ENCODE data around the gene FAAP100. TPM values are rescaled to one million over a fixed set of nuclear protein-coding genes. Genes with fewer than 3 reads are reported as not detected.

The FAAP100 gene, protein sequence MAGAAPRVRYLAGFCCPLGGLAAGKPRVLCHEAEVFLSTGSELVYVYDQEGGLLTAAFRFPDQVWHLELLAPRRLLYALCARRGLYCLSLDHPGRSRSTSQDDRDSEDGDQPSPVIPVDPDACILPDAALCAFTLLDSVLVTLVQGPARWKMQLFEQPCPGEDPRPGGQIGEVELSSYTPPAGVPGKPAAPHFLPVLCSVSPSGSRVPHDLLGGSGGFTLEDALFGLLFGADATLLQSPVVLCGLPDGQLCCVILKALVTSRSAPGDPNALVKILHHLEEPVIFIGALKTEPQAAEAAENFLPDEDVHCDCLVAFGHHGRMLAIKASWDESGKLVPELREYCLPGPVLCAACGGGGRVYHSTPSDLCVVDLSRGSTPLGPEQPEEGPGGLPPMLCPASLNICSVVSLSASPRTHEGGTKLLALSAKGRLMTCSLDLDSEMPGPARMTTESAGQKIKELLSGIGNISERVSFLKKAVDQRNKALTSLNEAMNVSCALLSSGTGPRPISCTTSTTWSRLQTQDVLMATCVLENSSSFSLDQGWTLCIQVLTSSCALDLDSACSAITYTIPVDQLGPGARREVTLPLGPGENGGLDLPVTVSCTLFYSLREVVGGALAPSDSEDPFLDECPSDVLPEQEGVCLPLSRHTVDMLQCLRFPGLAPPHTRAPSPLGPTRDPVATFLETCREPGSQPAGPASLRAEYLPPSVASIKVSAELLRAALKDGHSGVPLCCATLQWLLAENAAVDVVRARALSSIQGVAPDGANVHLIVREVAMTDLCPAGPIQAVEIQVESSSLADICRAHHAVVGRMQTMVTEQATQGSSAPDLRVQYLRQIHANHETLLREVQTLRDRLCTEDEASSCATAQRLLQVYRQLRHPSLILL
- 21.4 TPM for total RNA-seq

DNA sequence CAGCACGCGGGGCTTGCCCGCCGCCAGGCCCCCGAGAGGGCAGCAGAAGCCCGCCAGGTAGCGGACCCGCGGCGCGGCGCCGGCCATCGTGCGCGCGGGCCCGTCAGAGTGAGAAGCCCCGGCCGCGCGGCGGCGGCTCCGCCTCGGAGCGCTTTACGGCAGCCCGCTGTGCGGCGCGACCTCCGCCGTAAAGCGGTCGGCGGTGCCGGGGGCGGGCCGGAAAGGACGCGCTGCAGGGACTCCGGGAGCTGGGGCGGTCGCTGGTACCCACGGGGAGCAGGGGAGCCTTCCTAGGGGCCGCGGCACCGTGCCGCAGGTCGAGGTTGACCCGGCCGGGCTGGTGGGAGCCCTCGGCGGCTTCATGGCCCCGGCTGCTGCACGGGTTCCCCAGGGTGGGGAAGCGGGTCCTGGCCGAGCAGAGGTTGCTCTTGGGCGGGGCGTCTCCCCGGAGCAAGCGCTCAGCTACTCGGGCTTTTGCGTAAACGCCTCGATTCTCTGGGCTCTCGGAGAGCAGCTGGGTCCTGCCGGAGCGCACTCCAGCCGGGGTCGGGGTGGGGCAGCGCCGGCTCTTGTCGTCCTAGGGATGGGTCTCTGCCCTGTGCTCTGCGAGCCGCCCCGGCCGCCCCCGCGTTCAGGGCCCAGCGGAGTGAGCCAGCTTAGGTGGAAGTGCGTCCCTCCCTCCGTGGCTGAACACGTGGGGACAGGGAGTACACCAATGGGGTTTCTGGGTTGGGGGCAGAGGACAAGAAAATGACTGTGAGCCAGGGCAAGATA lies at the start of gene FAAP100:
Gene FAAP100 (minus strand): TSS at position 110 of the 774 bp plus-strand sequence. CDS start 23 bp downstream, at position 87.
- Histone ChIP-seq H3K27me3 (no peaks in the 10 kb centered on the region), H3K4me3 (peak within 1 kb of the TSS; percentile 72), H3K9me3 (no peaks in the 10 kb centered on the region), H3K27ac (peak within 1 kb of the TSS; percentile 65), H3K4me1 (peaks cover 25% of the 10 kb centered on the region), H3K36me3 (peaks cover 0 to 19% of the 10 kb centered on the region in 2 donors)
- intact Hi-C loops (cut with DNase I) = loop anchor here (5.0 kb wide), 1 partner anchor 40 kb away; the partner anchor contains the start of gene ACTG1
- TF ChIP-seq POLR2AphosphoS5 (IDR thresholded peaks at IDR 0.05; ENCODE audit: insufficient read depth in 1 of 2, low read depth in 1 of 2) (peak in 1 of 2 donors; percentile 77), POLR2A (IDR thresholded peaks at IDR 0.05) (peak in 1 of 2 donors; percentile 63)
- TF ChIP-seq, protein P1, sequence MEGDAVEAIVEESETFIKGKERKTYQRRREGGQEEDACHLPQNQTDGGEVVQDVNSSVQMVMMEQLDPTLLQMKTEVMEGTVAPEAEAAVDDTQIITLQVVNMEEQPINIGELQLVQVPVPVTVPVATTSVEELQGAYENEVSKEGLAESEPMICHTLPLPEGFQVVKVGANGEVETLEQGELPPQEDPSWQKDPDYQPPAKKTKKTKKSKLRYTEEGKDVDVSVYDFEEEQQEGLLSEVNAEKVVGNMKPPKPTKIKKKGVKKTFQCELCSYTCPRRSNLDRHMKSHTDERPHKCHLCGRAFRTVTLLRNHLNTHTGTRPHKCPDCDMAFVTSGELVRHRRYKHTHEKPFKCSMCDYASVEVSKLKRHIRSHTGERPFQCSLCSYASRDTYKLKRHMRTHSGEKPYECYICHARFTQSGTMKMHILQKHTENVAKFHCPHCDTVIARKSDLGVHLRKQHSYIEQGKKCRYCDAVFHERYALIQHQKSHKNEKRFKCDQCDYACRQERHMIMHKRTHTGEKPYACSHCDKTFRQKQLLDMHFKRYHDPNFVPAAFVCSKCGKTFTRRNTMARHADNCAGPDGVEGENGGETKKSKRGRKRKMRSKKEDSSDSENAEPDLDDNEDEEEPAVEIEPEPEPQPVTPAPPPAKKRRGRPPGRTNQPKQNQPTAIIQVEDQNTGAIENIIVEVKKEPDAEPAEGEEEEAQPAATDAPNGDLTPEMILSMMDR (IDR thresholded peaks at IDR 0.05) = no peak
- no peak for DNase-seq (ENCODE audit: extremely low spot score in 2 of 2)

DNA sequence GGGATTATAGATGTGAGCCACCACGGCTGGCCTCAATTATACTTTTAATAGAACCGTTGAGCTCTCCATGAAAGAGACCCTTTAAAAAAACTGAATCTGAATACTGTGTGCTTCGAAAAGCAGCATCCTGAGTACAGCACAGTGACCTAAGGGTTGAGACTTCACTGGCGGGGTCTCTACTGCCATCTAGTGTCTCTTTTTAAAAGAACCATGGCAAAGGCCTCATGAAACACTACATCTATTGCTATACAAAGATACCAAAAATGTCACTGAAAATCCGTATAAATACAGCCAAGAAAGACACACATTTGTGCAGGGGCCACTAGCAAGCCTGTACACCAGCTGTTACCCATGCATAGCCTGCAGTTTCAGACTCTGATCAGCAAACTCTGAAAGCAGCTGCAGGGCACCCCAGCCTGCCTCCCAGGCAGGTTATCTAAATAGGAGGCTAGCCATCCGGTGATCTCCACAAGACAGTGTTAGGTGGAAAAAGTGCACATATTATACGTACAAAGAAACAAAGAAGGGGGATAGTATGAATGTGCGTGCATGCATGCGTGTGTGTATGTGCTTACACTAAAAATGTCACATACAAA lies 49.5 kb upstream of the FAAP100 start:
- Histone ChIP-seq H3K4me3 (no peak overlapping the region), H3K27me3 (no peaks in the 10 kb centered on the region), H3K36me3 (peaks cover 0 to 51% of the 10 kb centered on the region in 2 donors), H3K9me3 (no peaks in the 10 kb centered on the region), H3K4me1 (peaks cover 5% of the 10 kb centered on the region), H3K27ac (no peak overlapping the region)
- TF ChIP-seq POLR2AphosphoS5 (IDR thresholded peaks at IDR 0.05; ENCODE audit: insufficient read depth in 1 of 2, low read depth in 1 of 2) = no peak
- TF ChIP-seq POLR2A (IDR thresholded peaks at IDR 0.05) = no peak
- TF ChIP-seq, protein P1 (IDR thresholded peaks at IDR 0.05) = peak; percentile 29 to 64 (median 56)
- no peak for DNase-seq (ENCODE audit: extremely low spot score in 2 of 2)
- intact Hi-C loops (cut with DNase I) = loop anchor here (5.0 kb wide), 1 partner anchor 44 kb away; no protein-coding TSS in a partner anchor

DNA sequence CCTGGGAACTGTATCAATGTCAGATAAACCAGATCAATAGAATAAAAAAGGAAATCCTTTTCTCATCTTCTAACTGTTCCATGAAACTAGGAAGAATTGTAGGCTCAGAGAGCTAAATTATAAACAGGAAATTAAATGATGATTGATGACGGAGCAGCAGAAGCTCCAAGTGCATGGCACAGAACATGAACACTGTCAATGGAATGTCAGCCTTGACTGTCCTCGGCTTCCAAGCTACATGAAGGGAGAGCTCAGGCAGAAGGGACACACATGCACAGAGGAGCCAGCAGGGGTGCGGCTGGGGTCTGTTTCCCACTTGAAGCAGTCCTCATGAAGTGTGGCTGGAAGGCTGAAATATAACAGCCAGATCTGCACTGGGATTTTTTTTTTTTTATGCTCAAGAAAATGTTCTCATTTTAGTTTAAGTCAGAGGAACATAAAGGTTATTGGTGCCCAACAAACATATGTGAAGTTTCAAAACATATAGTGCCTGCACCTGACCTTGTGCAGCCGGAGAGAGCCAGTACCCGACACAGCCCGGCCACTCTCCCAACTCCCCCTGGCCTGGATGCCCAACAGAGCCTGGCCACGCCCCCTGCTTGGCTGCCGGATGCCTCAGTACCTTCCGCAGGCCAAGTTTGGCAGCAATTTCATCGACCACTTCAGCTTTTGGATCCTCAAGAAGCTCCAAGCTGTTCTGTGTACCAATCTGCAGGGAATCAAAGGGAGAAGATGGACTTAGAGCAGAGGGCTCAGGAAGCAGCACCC lies 47.8 kb upstream of the FAAP100 start:
- Histone ChIP-seq H3K9me3 (no peaks in the 10 kb centered on the region), H3K27me3 (no peaks in the 10 kb centered on the region), H3K4me1 (peaks cover 5% of the 10 kb centered on the region), H3K36me3 (peaks cover 4 to 54% of the 10 kb centered on the region in 2 donors), H3K4me3 (no peak overlapping the region), H3K27ac (no peak overlapping the region)
- TF ChIP-seq POLR2A (IDR thresholded peaks at IDR 0.05) = no peak
- TF ChIP-seq POLR2AphosphoS5 (IDR thresholded peaks at IDR 0.05; ENCODE audit: insufficient read depth in 1 of 2, low read depth in 1 of 2) = no peak
- TF ChIP-seq, protein P1 (IDR thresholded peaks at IDR 0.05) = no peak
- DNase-seq (ENCODE audit: extremely low spot score in 2 of 2) = no peak
- intact Hi-C loops (cut with DNase I) = loop anchor here (5.0 to 10.0 kb wide), 2 partner anchors 43 to 345 kb away; no protein-coding TSS in a partner anchor

Measured in vagina (tissue), 2 donors.